HG02884 (cell line): ENCODE measurements around the gene KIZ.
"Not testable (repeated sequence)": the region's sequence is repeated elsewhere in the genome, so short reads cannot be mapped to it uniquely, and the experiment has no call there.

Experiments used
- ATAC-seq: cut with Tn5 transposase; IDR thresholded peaks from one replicate; pipeline ENCODE4 v1.9.1; 2021; ENCODE audit warnings: mild to moderate bottlenecking, moderate library complexity; ENCODE audit not compliant: unreplicated experiment

The KIZ gene

DNA sequence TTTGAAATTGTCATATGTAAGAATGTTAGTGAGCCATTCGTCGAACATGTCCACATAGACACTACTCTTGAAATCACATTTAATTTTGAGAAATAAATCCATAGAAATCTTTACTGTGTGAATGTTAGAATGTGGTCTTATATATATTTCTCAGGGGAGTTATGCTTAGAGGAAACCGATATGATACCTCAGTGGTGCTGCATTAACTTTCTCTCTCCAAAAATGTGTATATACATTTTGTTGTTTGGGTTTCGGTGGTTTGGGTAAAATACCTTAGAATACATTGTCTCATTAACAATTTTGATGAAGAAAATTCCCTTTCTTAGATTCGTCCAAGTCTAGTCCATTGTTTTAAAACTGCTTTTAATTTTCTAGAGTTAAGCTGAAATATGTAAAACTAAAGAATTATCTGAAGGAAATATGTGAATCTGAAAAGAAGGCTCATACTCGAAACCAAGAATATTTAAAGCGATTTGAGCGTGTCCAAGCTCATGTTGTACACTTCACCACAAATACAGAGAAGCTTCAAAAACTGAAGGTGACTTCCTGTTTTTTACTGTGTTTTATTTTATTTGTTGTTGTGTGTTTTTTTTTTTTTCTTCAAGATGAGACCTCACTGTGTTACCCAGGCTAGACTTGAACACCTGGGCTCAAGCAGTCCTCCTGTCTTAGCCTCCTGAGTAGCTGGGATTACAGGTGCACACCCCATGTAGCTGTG lies 10.3 kb downstream of the KIZ start:
- no peak for ATAC-seq

DNA sequence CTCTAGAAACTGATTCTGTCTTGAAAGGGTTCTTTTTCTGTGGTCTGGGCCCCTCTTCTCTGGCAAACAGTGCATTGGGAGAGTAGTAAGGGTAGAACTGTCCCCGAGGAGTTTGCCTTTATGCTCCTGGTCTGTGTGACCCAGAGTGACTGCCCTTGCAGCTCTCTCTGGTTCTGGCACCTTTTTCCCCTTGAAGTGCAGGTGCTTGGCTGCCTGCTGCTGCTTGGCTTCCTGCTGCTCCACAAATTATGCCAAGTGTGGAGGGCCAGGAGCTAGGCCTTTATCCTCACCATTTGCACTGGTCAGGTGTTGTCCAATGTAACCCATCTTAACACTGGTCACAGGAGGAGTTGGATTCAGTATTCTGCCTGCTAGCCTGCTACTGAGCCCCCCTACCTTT lies 11.2 kb downstream of the KIZ start:
- no peak for ATAC-seq

DNA sequence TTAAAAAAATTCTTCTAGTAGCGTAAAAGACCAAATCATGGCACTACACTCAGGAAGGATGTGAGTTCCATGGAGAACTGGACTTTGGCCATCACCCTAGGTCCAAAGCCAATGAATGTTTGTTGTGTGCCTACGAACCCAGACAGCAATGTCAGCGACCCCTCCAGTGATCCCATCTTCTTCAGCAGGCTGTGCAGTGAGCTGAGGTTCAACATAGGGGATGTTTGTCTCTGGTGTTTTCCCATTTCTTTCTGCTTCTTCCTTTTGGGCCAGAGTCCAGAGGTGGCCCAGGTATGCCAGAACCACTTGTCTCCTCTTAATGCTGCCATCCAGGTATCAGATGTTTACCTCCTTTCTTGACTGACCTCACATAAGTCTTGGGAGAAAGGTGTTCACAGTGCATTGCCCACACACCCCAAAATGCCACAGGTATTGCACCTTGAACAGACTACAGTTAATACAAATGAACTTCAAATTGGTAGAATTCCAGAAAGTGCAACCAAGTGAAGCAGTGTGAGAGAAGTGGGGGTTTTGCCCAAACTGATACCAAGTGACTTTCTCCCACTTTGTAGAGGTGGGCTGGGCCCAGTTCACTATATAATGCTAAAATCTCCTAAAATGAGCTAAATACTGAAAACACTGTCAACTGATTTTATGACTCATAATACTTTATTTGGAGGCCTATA lies 14.1 kb downstream of the KIZ start:
- ATAC-seq = no peak

DNA sequence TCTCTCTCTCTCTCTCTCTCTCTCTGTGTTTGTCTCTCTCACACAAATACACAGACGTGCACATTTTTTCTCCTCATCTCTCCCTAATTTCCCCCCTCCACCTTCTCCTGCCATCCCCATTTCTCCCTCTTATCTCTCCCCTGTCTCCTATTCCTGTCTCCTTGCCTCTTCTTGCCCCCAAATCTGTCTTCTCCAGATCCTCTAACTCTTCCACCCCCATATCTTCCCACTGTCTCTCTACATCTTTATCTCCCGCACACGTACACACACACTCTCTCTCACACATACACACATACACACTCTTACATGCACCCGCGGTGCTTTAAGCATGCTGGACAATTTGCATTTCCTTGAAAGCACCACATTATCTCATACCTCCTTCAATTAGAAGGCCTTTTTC lies 15.9 kb downstream of the KIZ start:
- ATAC-seq = no peak

DNA sequence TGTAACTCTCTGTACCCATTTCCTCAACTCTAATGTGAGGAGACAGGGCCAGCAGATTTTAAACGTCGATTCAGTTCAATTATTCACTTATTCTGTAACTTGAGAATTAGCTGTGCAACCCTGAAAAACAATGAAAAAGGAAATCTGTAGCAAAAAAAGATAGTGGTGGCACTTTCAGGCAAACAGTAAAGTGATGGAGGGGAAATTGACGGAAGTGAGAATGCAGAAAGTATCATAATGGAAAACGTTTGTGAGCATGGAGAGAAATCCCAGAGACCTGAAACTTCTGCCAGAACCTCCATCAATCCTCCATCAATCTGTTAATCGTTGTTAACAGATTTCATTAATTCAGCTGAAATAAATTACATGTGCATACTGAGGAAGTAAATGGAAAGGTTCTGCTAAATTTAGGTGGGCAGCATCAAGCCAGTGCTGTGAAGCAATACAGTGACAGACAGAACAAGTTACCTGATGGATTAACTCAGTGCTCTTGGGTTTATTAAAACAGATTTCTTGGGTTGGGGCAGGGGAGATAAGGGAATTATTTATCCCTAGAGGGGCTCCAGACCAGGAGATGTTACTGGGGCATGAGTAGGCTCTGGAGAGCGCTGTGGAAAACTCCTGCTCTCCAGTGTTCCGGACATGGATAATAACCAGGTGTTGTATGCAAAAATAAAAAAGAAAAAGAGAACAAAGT lies 17.5 kb downstream of the KIZ start:
- no peak for ATAC-seq

DNA sequence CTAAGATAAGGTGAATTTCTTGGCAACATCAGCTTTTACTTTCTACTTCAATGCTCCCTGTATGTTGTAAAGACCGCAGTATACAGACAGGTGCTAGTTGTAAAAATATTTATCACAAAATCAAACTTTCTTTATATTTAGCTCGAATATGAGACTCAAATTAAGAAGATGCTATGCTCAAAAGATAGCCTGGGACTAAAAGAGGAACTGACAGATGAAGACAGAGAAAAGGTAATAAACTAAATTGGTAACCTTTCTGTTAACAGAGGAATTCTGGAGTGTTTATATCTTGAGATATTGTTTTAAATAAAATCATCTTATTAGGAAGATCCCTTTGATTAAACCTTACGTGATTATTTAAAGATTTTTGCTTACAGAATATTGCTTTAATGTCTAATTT lies 19.5 kb downstream of the KIZ start:
- ATAC-seq = no peak

DNA sequence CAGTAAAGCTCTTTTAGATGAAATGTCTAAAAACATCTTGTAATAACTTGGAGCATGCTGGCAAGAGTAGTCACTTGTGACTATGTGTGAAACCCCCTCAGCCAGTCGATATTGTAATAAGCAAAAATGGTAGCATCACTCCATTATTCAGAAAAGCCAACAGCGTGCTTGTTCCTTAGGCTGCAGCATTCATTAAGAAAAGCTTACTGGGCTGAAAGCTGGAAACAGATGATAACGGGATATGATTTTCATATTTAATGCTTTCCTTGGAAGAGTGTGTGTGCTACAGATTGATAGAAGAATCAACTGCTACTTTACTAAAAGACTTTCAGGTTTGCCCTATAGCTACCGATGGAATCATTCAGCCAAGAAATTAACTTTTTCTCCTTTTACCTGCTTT lies 20.3 kb downstream of the KIZ start:
- ATAC-seq = no peak

DNA sequence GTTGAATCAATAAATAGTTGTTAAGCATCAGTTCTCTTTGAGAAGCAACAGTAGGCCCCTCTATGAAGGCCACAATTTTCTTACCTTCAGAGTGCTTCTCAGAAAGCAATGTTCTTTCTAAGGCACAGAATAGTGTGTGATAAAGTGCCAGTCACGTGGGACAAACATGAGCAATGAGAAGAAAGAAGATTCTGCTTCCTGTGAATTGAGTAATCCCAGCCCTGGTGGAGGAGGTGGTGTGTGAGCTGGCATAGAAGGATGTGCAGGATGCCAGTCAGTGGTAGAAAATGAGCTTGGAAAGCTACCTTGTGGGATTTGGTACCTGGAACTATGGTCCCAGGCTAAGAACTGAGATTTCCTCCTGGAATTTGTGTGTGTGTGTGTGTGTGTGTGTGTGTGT lies 21.7 kb downstream of the KIZ start:
- no peak for ATAC-seq

DNA sequence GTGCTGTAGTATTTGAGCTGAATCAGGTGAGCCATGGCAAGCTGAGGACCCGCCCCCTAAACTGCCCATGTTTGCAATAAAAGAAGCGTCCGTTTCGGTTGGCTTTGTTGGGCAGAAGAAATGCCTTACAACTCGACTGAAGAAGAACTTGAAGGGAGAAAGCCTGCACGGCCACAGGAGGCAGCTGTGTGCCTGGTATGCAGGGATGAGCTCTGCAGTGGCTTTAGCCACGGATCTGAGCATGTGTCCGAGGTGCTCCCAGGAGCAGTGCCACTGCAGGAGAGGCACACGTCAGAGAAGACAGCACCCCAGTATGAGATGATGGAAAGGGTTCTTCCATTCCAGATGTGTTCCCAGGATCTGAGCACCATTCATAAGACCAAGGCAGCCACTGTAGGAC lies 23.5 kb downstream of the KIZ start:
- ATAC-seq = no peak

DNA sequence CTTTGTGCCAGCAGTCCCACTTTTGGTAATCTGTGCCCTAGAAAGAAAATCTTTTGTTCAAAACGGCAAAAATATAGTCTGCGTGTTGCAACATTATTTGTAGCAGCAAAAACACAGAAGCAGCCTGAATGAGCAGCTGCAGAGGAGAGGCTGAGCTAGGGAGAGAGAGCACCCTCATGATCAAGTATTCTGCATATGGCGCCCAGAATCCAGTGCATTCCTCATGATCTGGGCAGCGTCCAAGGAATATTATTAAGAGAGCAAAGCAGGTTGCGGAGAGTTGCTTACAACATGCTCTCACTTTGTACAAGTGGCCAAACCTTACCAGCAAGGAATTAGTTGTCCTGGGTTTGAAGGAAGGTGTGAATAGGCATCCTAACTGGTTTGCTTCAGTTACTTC lies 25.9 kb downstream of the KIZ start:
- no peak for ATAC-seq

DNA sequence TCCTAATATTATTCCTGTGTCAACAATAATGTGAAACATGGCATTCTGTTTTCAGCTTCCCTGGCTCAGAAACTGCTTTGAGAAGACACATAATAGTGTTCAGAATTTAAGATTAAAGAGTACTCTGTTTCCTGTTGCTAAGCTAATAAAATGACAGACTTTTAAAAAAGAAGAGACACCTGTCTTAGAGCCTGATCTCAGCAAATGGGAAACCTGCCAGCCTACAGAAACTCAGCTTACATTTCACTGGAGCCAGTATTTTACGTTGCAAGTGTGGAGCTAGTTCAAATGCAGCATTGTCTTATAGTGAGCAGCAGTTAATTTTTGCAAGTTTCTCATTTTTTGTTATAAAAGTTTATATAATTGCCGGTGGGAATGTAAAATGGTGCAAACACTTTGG lies 28.8 kb downstream of the KIZ start:
- ATAC-seq = no peak

DNA sequence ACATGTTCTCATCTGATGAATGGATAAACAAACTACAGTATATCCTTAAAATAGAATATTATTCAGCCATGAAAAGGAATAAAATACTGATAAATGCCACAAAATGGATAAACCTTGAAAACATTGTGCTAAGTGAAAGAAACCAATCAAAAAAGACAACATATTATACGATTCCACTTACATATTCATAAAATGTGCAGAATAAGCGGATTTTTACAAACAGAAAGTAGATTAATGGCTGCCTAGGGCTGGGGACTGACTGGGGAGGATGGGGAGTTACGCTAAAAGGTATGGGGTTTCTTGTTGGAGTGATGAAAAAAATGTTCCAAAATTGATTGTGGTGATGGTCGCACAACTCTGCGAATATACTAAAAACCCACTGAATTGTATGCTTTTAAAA lies 29.4 kb downstream of the KIZ start:
- no peak for ATAC-seq

DNA sequence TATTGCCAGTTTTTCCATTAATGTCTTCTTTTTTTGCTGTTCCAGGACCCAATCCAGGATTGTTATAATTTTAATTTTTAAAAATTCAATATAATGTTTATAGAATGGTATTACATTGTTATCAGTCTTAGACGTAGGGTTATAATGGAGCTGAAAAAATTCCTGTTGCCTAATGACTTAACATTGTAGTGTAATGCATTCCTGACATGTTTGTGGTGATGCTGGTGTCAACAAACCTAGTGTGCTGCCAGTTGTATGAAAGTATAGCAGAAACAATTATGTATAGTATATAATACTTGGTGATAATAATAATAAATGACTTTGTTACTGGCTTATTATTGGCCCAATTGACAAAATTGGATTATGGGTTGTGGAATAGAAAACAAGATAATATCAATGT lies 30.4 kb downstream of the KIZ start:
- ATAC-seq = no peak

DNA sequence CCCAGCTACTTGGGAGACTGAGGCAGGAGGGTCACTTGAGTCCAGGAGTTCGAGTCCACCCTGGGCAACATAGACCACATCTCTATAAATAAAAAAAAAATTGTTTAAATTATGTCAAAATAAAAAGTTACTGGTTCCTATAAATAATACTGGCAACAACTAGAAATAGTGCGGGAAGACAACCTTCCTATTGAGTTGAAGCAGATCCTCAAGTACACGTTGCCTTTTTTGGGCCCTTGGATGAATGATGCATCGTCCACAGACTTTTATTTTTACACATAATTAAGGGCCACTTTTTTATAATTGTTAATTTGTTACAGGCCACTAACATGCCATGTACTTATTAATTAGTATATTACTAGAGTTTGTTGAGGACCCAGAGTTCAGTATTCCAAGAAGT lies 31.1 kb downstream of the KIZ start:
- no peak for ATAC-seq

DNA sequence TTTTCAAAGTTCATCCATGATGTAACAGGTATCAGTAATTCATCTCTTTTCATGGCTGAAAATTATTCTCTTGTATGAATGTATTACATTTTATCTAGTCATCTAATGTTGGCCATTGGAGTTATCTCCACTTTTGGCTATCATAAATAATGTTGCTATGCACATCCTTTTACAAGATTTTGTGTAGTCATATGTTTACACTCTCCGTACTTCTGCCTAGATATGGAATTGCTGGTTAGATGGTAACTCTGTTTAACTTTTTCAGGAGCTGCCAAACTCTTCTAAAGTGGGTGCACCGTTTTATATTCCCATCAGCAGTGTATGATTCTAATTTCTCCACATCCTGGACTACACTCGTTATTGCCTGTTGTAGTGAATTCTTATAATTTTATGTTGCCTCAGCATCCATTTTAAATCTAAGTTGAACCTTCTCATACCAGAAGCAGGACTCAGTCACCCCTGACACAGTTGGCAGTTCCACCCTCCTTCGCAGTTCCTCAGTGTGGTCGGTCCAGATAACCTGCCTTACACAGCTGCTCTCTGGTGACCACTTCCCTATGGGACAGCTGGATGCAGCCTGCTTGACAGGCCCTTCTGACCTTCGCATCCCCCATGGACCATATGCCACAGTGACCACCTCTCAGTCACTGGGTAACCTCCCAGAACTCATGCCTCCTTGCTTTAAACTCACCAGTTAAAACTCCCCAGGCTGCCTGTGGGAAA lies 33.9 kb downstream of the KIZ start:
- no peak for ATAC-seq

DNA sequence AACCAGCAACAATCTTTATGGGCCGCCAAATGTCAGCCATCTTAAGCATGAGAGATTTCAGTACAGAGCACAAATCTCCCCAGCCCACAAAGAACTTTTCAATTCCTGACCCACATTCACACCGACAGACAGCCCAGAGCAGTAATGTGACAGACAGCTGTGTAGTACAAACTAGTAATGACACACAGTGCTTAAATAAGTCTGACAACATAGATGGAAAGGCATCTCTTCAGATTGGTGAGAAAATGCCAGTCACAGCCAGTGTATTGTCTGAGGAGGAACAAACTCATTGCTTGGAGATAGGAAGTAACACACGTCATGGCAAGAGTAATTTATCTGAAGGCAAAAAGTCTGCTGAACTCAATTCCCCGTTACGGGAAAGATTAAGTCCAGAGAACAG lies 36.0 kb downstream of the KIZ start:
- ATAC-seq = no peak

DNA sequence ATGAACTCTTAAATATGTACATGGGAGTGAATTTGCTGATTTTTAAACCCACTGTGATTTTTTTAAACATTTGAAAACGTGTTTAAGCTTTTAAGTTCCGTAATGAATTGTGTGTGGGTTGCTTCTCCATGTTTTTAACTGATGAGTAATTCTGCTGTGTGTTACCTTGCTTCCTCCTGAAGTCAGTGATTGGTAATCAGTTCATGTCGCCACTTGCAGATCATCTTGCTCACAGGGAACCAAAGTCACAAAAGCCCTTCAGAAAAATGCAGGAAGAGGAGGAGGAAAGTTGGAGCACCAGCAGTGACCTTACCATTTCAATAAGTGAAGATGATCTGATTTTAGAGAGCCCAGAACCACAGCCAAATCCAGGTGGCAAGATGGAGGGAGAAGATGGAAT lies 36.7 kb downstream of the KIZ start:
- no peak for ATAC-seq

DNA sequence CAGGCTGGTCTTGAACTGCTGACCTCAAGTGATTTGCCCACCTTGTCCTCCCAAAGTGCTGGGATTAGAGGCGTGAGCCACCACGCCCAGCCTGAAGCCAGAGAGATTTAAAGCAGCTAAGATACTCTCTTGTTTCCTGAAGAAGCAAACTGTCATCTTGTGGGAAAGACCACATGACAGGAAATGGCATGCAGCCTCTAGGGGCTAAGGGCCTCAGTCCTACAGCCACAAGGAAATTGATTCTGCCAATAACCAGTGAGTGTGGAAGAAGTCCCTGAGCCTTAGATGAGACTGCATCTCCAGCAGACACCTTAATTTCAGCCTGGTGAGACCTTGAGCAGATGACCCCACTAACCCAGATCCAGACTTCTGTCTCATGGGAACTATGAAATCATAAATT lies 40.9 kb downstream of the KIZ start:
- ATAC-seq = no peak

DNA sequence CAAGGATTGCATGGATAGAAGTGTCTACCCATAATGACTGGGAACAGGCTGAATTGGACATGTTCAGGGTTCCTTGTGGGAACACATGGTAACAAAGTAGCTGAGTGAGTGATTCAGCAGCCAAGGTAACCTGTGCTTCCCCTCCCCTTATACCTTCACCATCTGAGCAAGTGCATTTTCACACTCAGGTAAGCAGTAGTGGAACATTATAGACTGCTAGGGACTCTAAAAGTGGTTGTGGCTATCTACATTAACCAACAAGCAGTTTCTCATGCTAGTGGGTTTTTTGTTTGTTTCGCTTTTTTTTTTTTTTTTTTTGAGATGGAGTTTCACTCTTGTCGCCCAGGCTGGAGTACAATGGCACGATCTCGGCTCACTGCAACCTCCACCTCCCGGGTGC lies 41.4 kb downstream of the KIZ start:
- ATAC-seq = no peak

DNA sequence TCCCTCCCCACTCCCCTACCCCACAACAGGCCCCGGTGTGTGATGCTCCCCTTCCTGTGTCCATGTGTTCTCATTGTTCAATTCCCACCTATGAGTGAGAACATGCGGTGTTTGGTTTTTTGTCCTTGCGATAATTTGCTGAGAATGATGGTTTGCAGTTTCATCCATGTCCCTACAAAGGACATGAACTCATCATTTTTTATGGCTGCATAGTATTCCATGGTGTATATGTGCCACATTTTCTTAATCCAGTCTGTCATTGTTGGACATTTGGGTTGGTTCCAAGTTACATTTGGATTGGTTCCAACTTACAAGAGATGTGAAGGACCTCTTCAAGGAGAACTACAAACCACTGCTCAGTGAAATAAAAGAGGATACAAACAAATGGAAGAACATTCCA lies 42.2 kb downstream of the KIZ start:
- ATAC-seq = not testable (repeated sequence)

DNA sequence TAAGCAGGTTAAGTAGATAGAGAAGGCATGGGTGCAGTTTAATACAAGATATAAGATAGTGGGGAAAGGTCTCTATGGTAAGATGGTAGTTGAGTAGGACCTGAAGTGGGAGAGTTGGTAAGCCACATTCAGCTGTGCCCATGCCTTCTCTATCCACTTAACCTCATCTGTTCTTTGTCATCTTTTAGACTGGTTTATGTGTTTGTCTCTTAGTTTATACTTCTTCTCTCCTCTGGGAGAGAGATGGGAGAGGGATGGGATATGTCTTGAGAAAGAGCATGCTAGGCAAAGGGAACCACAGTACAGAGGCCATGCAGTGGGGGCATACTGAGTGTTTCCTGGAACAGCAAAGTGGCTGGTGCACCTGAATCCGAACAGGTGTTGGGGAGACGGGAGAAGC lies 46.7 kb downstream of the KIZ start:
- ATAC-seq = no peak

DNA sequence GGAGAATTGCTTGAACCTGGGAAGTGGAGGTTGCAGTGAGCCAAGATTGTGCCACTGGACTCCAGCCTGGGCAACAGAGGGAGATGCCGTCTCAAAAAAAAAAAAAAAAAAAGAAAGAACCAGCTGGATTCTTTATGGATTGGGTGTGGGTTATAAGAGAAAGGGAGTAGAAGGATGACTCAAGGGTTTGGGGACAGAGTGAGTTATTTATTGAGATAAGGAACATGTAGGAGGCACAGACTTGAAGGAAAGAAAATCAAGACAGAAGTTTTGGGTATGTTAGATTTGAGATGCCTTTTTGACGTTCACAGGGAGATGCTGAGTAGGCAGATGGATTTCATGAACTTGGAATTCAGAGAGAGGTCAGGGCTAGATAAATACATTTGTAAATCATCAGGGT lies 47.6 kb downstream of the KIZ start:
- ATAC-seq = no peak
